RPMI8226 (cell line): ENCODE measurements around the gene ANGPTL7.
"Not testable (repeated sequence)": the region's sequence is repeated elsewhere in the genome, so short reads cannot be mapped to it uniquely, and the experiment has no call there.

Experiments used
- DNase-seq: peaks from one replicate; pipeline ENCODE4 v3.0.0-alpha.2; 2015

Gene ANGPTL7

DNA sequence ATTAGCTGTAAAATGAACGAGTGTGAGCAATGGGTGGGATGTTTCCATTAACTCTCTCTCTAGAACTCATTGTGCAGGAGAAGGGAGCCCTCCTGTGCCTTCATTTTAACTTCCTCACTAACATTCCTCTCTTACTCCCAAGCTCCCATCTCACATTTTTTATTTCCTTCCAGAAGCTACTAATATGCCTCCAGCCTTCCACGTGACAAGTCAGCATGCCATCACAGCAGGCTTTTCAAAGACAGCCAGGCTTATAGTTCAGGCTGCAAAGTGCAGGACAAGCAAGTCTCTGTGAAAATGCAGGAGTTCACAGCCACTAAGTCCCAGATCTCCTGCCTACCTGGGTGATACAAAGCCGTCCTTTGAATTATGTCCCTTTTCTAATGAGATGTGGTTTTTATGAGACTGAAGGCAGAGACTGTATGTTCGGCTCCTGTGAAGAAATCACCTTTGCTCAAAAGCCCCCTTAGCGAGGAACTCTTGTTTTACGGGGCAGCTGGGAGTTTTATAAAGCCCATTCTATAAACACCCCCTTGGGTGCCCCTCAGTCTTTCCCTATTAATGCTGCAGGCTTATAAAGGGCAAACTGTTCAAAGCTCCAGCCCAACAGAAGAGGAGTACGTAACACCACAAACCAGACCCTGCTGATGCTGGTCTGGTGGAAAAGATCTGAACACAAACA, 14.8 kb upstream of the ANGPTL7 start:
- no peak for DNase-seq

DNA sequence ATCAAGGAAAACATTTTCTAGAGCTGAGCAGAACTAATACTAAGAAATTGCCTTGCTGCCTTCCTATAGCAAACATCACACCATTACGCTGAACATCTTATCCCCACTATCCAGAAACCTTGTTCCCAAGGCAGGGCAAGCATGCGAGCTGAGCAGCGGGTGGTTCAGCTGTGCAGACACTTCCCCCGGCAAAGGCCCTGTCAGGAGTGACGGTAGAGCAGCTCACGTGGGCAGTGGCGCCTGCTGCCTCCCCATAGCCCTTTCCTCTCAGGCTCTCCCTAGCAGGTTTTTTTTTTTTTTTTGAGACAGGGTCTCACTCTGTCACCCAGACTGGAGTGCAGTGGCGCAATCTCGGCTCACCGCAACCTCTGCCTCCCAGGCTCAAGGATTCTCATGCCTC, 13.7 kb upstream of the ANGPTL7 start:
- DNase-seq, result no peak

GRCh38 chr1:11176081-11176706, 13.0 kb upstream of the ANGPTL7 start:
- DNase-seq, result no peak

DNA sequence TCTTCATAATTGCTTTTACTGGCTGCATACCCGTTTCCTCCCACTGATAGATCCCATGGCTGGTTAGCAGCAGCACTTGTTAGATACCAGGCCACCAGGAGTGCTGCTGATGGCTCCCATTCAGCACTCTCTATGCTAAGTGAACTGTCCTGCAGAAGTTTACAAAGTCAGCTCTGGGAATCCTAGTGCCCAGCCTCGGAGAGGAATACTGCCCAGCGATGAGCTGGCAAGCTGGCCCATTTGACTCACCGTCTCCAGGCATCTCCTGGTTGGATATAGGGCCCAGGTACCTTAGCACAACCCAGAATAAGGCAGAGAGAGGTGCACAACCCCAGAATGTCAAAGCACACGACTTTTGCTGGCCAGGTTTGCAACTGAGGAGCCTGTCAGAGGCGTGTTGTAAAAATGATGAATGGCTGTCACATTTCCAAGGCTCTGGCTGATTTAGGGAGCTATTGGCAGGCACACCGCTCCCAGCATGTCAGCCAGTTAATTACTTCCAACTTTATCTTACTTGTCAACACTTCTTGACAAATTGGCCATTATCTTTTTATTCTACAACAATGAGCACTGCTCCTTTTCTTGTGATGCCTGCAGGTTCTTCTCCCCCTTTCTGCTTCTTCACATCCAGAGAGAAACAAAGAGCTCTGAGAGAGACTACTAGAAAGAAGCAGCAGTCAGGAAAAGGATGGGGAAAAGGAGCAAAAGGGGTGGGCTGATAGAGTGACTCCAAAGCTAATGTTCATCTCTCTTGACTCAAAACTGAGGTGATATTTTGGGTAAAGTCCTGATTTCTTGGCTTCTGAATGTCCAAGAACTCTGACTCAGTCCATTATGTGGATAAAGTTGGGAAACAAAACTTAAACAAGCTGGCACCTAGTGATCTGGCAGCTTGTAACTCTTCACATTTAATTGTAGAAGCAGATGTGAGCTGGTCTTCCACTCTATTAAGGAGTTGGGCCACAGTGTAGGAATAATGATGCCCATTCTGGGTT, 10.8 kb upstream of the ANGPTL7 start:
- no peak for DNase-seq

GRCh38 chr1:11179125-11179524, 10.0 kb upstream of the ANGPTL7 start:
- DNase-seq, result no peak

DNA sequence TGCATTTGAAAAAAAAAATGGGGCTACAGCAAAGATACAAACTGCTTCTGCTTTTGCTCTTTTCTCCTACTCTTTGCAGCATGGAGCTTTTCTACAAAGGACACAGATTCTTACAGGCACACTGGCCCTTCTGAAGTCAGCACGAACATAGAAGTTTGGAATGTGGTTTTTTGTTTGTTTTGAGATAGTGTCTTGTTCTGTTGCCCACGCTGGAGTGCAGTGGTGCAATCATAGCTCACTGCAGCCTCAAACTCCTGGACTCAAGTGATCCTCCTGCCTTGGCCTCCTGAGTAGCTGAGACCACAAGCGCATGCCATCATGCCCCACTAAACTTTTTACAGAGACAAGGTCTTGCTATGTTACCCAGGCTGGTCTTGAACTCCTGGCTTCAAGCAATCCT, 9.4 kb upstream of the ANGPTL7 start:
- not testable (repeated sequence) for DNase-seq

GRCh38 chr1:11180342-11180744, 8.8 kb upstream of the ANGPTL7 start:
- no peak for DNase-seq

DNA sequence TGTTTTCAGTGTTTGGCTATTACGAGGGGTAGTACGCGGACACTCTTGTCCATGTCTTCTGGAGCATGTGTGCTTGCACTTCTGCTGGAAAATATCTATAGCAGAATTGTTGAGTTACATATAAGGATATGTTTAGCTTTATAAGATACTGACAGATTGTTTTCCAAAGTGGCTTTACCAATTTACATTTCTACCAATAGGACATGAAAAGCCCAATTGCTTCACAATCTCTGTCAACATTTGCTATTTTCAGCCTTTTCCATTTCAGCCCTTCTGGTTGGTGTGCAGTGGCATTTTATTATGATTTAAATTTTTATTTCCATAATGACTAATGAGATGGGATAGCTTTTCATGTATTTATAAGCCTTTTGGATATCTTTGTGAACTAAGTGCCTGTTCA, 6.3 kb upstream of the ANGPTL7 start:
- DNase-seq, result no peak

DNA sequence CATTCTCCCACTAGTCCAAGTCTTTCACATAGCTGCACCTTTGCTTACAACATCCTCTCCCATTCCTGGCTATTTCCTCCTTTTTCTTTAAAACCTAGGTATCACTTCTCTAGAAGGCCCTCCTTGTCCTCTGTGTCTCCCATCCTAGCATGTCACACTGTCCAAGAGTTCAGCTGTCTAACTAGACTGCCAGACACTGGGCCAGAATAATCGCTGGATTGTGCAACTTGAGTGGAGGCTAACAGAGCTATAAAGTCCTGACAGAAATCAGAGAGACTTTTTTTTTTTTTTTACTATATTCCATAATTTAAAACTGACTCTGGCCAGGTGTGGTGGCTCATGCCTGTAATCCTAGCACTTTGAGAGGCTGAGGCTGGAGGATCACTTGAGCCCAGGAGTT, 4.2 kb upstream of the ANGPTL7 start:
- DNase-seq, result no peak

DNA sequence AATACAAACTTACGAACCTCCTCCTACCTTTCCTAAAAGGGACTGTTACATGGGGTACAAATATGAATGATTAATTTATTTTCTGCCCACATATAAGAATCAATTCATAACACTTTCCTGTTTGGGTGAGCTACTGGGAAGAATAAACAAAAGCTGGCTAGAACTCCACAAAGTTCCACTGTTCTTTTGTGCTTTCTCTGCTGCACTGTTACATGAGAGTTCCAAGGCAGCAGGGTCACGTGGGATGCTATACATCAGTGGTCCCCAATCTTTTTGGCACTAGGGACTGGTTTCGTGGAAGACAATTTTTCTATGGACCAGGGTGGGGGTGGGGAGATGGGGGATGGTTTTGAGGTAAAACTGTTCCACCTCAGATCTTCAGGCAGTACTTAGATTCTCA, 2.2 kb upstream of the ANGPTL7 start:
- DNase-seq, result no peak

DNA sequence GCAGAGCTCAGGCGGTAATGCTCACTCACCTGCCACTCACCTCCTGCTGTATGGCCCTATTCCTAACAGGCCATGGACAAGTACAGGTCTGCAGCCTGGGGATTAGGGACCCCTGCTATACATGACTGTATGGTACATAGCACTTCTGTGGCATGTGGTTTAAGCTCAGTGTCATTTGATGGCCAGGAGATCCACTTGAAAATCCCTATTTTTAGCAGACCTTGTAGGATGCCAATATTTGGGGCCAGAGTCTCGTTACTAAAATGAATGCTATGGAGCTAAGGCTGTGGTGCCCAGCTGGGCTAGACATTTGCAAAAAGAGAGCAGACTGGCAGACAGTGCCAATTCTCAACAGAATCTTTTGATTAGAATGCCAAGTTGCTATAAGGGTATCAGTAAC, 1.7 kb upstream of the ANGPTL7 start:
- no peak for DNase-seq

DNA sequence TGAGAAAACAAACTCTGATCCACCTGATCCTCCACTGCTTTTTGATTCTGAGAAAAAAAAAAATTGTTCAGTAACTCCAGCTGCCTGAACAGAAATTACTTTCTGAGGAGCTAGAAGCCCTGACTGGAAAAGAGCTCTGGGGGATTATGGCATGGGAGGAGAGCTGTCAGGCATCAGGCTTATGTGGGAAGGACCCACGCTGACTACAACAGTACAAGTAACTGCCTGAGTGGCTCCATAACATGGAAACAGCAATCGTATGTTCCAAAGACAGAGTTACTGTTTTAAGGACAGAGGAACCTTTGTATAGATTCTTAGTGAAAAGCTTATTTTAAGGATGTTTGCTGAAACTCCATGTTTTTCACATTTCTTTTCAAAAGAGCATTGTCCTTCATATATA, 1.2 kb upstream of the ANGPTL7 start:
- no peak for DNase-seq

GRCh38 chr1:11188381-11188780, 774 bp upstream of the ANGPTL7 start:
- DNase-seq, result no peak

DNA sequence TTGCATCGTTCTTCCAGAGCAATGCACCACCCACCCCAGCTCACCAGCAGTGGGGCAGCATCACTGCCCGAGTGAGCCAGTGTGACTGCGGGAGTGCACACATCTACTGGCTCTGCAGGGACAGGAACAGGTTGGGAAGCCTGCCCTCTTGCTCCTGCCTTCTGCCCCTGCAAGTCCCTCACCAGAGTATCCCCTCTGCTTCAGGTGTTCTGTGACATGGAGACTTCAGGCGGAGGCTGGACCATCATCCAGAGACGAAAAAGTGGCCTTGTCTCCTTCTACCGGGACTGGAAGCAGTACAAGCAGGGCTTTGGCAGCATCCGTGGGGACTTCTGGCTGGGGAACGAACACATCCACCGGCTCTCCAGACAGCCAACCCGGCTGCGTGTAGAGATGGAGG, 4.2 kb downstream of the ANGPTL7 start:
- DNase-seq, result no peak

- no peak for DNase-seq
These were observed 5.4 kb downstream of the ANGPTL7 start for GRCh38 chr1:11194407-11195176.

DNA sequence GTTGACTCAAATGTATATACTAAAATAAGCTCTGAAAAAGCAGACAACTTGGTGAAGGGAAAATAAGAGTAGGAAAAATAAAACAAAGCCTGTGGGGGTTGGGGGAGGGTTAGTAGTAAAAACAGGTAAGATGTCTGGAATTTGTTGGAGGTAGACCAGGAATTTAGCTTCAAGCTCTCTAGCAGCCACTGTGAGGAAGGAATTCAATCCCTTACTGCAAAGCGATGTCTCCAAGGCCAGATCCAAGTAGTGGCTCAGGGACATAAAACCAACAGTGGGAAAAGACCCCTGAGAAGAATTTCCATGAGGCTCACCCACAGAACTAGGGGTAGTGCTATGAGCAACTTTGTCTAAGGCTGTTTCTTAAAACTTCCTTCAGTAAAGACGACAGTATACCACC, 7.8 kb downstream of the ANGPTL7 start:
- DNase-seq, result no peak

DNA sequence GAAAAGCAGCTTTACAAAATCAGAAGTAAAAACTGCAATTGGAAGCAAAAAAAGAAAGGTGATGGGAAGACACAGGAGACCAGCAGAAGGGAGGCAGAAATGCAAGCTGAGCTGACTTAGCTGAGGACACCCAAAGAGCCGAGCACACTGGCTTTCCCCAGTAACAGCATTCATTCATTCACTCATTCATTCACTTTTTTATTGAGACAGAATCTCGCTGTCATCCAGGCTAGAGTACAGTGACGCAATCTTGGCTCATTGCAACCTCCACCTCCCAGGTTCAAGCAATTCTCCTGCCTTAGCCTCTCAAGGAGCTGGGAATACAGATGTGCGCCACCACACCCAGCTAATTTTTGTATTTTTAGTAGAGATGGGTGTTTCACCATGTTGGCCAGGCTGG, 8.2 kb downstream of the ANGPTL7 start:
- no peak for DNase-seq

- no peak for DNase-seq
These were observed 9.1 kb downstream of the ANGPTL7 start for GRCh38 chr1:11198257-11198656.

- no peak for DNase-seq
These were observed 9.9 kb downstream of the ANGPTL7 start for GRCh38 chr1:11198851-11199594.

DNA sequence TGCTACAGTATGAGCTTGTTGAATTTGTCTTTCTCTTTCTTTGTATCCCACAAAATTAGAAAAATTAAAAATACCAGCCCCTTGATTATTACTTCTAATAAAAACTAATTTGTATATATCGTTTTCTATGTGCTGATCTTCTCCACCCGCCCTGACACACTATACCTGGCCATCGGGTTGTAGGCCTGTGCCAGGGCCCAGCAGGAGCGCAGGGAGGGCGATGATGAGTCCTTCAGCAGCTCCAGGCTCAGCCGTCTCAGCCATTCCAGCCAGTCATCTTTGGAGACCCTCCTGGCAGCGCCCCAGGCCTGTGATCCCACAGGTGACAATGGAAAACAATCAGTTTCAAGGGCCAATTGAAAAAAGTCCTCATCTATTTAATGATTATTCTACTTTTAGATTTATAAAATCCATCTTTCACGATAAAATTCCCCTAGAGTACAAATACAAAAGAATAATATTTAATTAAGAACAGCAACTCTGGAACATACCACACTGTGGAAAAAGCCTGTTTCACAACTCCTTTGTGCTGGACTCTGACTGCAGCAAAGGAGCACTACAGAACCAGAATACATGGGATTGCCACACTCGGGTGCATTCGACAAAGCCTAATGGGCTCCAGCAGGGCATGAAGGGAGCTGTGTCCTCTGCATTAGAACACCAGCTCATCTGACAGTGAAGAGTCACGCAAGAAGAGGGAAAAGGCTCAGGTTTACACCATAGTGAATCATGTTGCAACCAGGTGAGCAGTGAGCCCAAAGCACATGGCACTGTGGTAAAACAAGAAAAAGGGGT, 15.4 kb downstream of the ANGPTL7 start:
- DNase-seq, result no peak

- DNase-seq, result no peak
These were observed 18.9 kb downstream of the ANGPTL7 start for GRCh38 chr1:11207898-11208611.
